Coronary artery (tissue), 2 donors: Measurements from ENCODE around the gene FAM240B.

Experiments
- DNase-seq: peaks from one replicate; pipeline ENCODE4 v3.0.0-alpha.2; 2017; ENCODE audit warnings: low spot score
- H3K27ac ChIP-seq, 2 donors: fragments of 200-600 bp; sonication (generic); one replicate each; pipeline ENCODE4 v1.5.1; 2016 to 2019
- H3K4me3 ChIP-seq: fragments of 200-600 bp; sonication (generic); 2 replicates; pipeline ENCODE4 v1.5.1; 2016; ENCODE audit warnings: mild to moderate bottlenecking, moderate library complexity
- CTCF ChIP-seq: fragments of 200-600 bp; sonication (generic); IDR thresholded peaks from one replicate; pipeline ENCODE4 v1.5.1; 2019; ENCODE audit warnings: antibody characterized with exemption

FAM240B gene

GRCh38 chr9:38683336-38683735, 36.6 kb downstream of the FAM240B start:
- H3K4me3 ChIP-seq: no peak overlapping the region
- no peak overlapping the region for H3K27ac ChIP-seq
- no peak for TF ChIP-seq CTCF
- DNase-seq: no peak

GRCh38 chr9:38682713-38683112, 37.2 kb downstream of the FAM240B start:
- no peak for TF ChIP-seq CTCF
- Histone ChIP-seq H3K4me3 (no peak overlapping the region), H3K27ac (no peak overlapping the region)
- DNase-seq: no peak

GRCh38 chr9:38681747-38682227, 38.1 kb downstream of the FAM240B start:
- Histone ChIP-seq H3K27ac (no peak overlapping the region), H3K4me3 (no peak overlapping the region)
- DNase-seq: no peak
- no peak for TF ChIP-seq CTCF

- TF ChIP-seq CTCF: no peak
- Histone ChIP-seq H3K4me3 (no peak overlapping the region), H3K27ac (peak overlapping the region in 1 of 2 donors; percentile 37)
- DNase-seq: no peak
Measured at GRCh38 chr9:38680837-38681445, 39.0 kb downstream of the FAM240B start.

GRCh38 chr9:38677660-38678303, 42.2 kb downstream of the FAM240B start:
- TF ChIP-seq CTCF: no peak
- no peak overlapping the region for H3K4me3 ChIP-seq
- H3K27ac ChIP-seq: no peak overlapping the region
- DNase-seq: no peak

GRCh38 chr9:38675831-38676230, 44.1 kb downstream of the FAM240B start:
- no peak for TF ChIP-seq CTCF
- Histone ChIP-seq H3K4me3 (no peak overlapping the region), H3K27ac (no peak overlapping the region)
- no peak for DNase-seq

- no peak for DNase-seq
- TF ChIP-seq CTCF: no peak
- H3K27ac ChIP-seq: no peak overlapping the region
Measured at GRCh38 chr9:38675211-38675610, 44.7 kb downstream of the FAM240B start.

More at GRCh38 chr9:38675211-38675610, 44.7 kb downstream of the FAM240B start:
- H3K4me3 ChIP-seq: no peak overlapping the region
